Esophagus squamous epithelium (tissue), 4 donors: ENCODE results near the gene HSPBP1.

Source experiments
- POLR2A ChIP-seq, 4 donors: fragments of 450-650 bp; IDR thresholded peaks; one replicate each; pipeline ENCODE4 v1.6.1; 2017; ENCODE audit warnings: antibody characterized with exemption in 4 of 4, mild to moderate bottlenecking in 4 of 4, moderate library complexity in 3 of 4
- TF ChIP-seq, protein P1 (sequence below), 6 experiments: fragments of 450-650 bp in 4 of 6; fragments of 200-600 bp in 2 of 6; sonication (generic) in 2 of 6; IDR thresholded peaks; one replicate each; pipeline ENCODE4 v1.5.1; 2016 to 2019; ENCODE audit warnings: antibody characterized with exemption in 6 of 6, mild to moderate bottlenecking in 4 of 6, moderate library complexity in 4 of 6

DNA sequence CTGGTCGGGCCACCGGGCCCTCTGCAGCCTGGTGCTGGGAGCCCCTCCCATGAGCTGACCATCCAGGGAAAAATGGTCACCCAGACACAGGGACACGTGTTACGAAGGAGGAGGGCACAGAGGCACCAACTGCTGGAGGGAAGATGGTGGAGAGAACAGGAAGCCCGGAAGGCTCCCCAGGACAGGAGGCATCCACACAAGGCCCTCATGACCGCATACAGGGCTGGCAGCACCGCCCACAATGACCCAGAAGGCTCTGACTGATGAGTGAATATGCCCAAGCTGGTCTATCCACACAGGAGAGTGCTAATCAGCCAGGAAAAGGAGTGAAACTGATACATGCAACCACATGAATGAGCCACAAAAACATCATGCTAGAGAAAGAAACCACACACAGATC lies 37.4 kb downstream of the HSPBP1 start:
- TF ChIP-seq, protein P1, sequence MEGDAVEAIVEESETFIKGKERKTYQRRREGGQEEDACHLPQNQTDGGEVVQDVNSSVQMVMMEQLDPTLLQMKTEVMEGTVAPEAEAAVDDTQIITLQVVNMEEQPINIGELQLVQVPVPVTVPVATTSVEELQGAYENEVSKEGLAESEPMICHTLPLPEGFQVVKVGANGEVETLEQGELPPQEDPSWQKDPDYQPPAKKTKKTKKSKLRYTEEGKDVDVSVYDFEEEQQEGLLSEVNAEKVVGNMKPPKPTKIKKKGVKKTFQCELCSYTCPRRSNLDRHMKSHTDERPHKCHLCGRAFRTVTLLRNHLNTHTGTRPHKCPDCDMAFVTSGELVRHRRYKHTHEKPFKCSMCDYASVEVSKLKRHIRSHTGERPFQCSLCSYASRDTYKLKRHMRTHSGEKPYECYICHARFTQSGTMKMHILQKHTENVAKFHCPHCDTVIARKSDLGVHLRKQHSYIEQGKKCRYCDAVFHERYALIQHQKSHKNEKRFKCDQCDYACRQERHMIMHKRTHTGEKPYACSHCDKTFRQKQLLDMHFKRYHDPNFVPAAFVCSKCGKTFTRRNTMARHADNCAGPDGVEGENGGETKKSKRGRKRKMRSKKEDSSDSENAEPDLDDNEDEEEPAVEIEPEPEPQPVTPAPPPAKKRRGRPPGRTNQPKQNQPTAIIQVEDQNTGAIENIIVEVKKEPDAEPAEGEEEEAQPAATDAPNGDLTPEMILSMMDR (IDR thresholded peaks at IDR 0.05), result no peak
- no peak for TF ChIP-seq POLR2A (IDR thresholded peaks at IDR 0.05)
